ENCODE results near the gene KCNK7.

The KCNK7 gene

DNA sequence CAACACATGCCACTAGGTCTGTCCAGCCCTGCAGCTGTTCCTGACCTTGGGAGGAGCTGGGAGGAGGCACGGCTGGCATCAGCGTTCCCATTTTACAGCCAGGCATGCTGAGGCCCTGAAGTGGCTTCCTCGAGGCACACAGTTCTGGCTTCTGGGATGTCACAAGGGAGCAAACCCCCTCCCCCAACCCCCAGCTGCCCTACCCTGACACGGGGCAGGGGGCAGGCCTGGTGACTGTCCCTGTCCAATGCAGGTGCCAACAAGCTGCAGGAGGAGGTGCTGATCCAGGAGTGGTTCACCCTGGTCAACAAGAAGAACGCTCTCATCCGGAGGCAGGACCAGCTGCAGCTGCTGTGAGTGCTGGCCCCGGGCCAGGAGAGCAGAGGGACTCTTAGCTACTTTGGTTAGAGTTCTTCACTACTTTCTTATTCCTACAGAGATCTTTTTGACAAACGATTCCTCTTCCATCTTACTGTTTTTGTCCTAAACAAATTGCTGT lies 5.3 kb downstream of the KCNK7 start:
- Mint-ChIP-seq H3K27ac (peak overlapping the region; percentile 43), H3K36me3 (no peaks in the 10 kb centered on the region), H3K9me3 (ENCODE audit: low read depth) (no peaks in the 10 kb centered on the region), H3K4me1 (ENCODE audit: low read depth) (peaks cover 31% of the 10 kb centered on the region), H3K4me3 (no peak overlapping the region), H3K27me3 (no peaks in the 10 kb centered on the region)

DNA sequence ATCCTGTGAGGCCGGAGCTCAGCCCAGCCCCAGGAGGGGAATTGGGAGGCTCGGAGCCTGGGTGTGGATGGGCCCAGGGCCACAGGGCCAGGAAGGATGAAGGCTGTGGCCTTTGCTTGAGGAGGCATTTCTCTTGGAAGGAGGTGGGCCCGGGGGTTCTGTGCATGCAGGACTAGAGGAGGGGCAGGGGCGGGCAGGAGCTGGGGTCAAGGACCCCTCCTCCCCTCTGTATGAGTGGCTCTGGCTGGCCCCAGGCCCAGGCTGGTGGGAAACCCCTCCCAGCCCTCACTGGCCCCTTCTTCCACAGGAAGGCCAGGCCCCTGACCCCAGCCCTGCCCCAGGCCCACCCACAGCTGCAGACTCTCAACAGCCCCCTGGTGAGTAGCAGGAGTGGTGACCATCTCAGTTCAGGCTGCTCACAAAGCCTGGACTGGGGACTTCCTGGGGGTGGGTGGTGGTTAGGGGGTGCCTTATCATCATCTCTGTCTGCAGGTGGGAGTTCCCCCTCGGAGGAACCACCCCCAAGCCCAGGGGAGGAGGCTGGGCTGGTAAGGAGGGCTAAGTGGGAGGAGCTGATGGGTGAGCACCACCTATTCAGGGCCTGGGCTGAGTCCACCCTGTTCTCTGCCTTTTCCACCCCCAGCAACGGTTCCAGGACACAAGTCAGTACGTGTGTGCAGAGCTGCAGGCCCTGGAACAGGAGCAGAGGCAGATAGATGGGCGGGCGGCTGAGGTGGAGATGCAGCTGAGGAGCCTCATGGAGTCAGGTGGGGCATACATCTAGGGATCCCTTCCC lies 6.0 kb downstream of the KCNK7 start:
- no peaks in the 10 kb centered on the region for H3K9me3 Mint-ChIP-seq (ENCODE audit: low read depth)
- H3K27me3 Mint-ChIP-seq = no peaks in the 10 kb centered on the region
- peaks cover 27% of the 10 kb centered on the region for H3K4me1 Mint-ChIP-seq (ENCODE audit: low read depth)
- H3K36me3 Mint-ChIP-seq = no peaks in the 10 kb centered on the region
- no peak overlapping the region for H3K4me3 Mint-ChIP-seq
- peak overlapping the region; percentile 83 for H3K27ac Mint-ChIP-seq

DNA sequence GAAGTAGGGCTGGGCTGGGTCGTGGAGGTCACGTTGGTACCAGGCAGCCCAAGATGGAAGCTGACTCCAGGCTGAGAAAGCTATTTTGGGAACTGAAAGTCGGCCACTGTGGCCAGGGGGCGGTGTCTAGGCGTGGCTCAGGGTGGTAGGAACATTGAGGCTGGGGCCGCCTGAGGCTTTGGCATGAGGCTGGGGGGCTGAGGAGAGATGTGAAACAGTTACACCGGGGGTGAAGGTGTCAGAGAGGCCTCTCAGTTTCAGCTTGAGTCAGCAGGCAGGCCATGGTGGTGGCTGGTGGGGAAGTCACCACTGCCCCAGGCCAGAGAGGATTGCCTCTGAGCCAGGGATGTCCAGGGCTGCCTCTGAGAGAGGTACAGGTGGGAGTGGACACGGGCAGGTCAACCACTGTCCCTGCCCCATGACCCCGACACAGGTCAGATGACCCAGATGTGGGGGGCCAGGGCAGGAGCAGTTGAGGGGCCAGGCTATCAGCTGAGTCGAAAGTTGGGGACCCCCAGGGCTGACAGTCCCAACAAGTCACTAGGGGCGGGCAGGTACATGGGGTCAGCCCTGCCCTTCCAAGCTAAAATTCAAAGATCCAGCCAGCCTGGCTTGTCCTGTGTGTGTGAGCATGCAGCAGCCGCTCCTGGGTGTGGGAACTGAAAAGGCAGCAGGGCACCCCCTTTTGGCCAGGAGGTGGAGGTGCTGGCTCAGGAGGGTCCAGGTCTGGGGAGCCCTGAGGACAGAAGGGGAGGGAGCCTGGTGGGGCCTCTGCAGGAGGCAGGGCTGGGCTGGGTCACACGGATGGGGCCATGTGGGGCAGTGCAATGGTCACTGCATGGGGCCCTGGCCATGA lies 7.2 kb downstream of the KCNK7 start:
- Mint-ChIP-seq H3K9me3 (ENCODE audit: low read depth) (no peaks in the 10 kb centered on the region), H3K4me1 (ENCODE audit: low read depth) (peaks cover 27% of the 10 kb centered on the region), H3K27ac (peak overlapping the region; percentile 83), H3K4me3 (peak overlapping the region; percentile 66), H3K27me3 (no peaks in the 10 kb centered on the region), H3K36me3 (no peaks in the 10 kb centered on the region)

DNA sequence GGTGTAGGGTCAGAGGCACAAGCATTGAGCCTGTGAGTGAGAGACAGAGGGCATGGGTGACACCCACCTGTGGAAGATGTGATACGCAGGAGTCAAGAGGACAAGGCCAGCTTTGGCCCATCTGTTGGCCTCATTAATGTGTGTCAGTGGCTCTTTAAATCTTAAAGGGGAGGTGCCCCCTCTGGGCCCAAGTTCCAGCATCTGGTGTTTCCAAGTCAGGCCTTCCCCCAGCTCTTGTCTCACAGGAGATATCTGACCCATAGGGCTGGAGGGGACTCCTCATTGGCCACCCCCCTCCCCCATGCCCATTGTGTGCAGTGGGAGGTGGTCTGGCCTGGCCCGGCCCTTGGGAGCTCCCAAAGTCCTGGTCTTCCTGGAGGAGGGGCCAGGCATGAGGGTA lies 8.9 kb downstream of the KCNK7 start:
- no peaks in the 10 kb centered on the region for H3K36me3 Mint-ChIP-seq
- H3K4me3 Mint-ChIP-seq = no peak overlapping the region
- no peaks in the 10 kb centered on the region for H3K27me3 Mint-ChIP-seq
- peak overlapping the region; percentile 28 for H3K27ac Mint-ChIP-seq
- peaks cover 27% of the 10 kb centered on the region for H3K4me1 Mint-ChIP-seq (ENCODE audit: low read depth)
- no peaks in the 10 kb centered on the region for H3K9me3 Mint-ChIP-seq (ENCODE audit: low read depth)

DNA sequence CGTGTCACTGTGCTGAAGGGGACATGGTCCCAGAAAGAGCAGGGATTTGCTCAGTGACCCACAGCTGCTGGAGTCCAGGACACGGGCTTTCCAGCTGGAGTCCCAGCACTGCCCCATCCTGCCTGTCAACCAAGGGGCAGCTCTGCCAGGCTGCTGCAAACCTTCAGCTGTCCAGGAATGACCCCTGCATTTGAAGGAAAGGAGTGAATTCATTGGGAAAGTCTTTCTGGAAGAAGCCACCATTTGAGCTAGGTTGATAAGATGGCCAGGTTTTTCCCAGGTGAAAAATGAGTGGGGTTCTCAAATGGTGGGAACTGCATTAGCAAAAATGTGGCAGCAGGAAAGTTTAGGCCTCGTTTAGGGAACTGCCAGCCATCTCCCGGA lies 9.4 kb downstream of the KCNK7 start:
- H3K4me3 Mint-ChIP-seq = no peak overlapping the region
- peak overlapping the region; percentile 28 for H3K27ac Mint-ChIP-seq
- peaks cover 27% of the 10 kb centered on the region for H3K4me1 Mint-ChIP-seq (ENCODE audit: low read depth)
- no peaks in the 10 kb centered on the region for H3K27me3 Mint-ChIP-seq
- no peaks in the 10 kb centered on the region for H3K36me3 Mint-ChIP-seq
- no peaks in the 10 kb centered on the region for H3K9me3 Mint-ChIP-seq (ENCODE audit: low read depth)

DNA sequence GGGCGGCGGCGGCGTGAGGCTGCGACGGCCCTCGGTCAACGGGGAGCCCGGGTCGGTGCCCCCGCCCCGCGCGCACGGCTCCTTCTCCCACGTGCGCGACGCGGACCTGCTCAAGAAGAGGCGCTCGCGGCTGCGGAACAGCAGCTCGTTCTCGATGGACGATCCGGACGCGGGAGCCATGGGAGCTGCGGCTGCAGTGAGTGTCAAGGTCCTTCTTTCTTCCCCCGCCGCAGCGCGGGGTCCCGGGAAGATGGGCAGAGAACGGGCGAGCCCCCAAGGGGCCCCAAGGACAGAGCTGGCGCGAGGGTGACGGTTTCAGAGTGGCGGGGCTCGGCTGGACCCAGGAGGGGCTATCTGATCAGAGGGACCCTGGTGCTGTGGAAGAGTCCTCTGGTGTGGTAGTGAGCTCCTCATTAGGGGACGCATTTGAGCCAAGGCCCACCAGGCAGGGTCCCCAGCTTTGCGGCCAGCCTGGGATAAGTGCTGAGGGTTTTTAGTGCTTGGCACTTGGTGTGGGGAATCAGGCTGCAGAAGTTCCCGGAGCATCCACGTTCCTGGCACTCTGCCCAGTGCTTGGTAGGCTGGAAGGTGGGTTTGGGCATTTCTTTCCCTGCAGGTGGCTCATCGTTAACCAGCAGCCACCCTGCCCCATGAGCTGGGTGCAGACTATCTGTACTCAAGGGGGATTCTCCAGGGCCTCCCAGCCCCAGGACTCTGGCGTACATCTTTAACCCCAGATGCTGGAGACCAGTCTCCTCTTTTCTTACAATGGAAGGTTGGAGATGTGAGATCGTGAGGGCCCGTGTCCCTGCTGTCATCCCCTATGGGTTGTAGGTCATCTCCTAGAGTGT lies 10.0 kb downstream of the KCNK7 start:
- Mint-ChIP-seq H3K4me1 (ENCODE audit: low read depth) (peaks cover 27% of the 10 kb centered on the region), H3K36me3 (no peaks in the 10 kb centered on the region), H3K4me3 (no peak overlapping the region), H3K9me3 (ENCODE audit: low read depth) (no peaks in the 10 kb centered on the region), H3K27ac (no peak overlapping the region), H3K27me3 (no peaks in the 10 kb centered on the region)

DNA sequence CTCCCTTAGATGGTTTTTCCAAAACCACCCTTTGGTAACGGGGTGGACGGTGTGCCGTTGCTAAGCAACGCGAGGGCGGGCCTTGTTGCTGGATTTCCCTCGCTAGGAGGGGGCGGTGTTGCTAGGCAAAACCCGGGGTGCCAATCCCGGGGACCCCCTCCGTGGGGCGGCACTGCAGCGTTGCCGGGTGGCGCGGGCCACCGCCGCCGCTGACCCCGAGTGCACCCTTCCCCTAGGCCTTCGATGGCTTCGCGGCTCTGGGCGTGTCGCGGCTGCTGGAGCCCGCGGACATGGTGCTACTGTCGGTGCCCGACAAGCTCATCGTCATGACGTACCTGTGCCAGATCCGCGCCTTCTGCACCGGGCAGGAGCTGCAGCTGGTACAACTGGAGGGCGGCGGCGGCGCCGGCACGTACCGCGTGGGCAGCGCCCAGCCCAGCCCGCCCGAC lies 10.9 kb downstream of the KCNK7 start:
- Mint-ChIP-seq H3K4me1 (ENCODE audit: low read depth) (peaks cover 26% of the 10 kb centered on the region), H3K36me3 (no peaks in the 10 kb centered on the region), H3K27ac (no peak overlapping the region), H3K27me3 (no peaks in the 10 kb centered on the region), H3K4me3 (no peak overlapping the region), H3K9me3 (ENCODE audit: low read depth) (no peaks in the 10 kb centered on the region)

DNA sequence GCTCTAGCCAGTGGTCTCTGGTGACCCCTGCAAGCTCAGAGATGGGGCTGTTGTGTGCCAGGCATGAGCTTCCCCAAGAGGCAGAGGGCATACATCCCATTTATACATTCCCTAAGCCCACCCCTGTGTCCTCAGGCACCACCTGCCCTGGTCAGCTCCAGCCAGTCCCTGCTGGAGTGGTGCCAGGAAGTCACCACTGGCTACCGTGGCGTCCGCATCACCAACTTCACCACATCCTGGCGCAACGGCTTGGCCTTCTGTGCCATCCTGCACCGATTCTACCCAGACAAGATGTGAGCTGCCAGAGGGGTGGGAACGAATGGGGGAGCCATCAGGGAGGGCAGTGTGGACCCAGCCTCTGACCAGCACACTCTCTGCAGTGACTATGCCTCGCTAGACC lies 11.5 kb downstream of the KCNK7 start:
- H3K4me3 Mint-ChIP-seq = no peak overlapping the region
- no peak overlapping the region for H3K27ac Mint-ChIP-seq
- H3K4me1 Mint-ChIP-seq (ENCODE audit: low read depth) = peaks cover 23% of the 10 kb centered on the region
- no peaks in the 10 kb centered on the region for H3K27me3 Mint-ChIP-seq
- H3K9me3 Mint-ChIP-seq (ENCODE audit: low read depth) = no peaks in the 10 kb centered on the region
- H3K36me3 Mint-ChIP-seq = no peaks in the 10 kb centered on the region

DNA sequence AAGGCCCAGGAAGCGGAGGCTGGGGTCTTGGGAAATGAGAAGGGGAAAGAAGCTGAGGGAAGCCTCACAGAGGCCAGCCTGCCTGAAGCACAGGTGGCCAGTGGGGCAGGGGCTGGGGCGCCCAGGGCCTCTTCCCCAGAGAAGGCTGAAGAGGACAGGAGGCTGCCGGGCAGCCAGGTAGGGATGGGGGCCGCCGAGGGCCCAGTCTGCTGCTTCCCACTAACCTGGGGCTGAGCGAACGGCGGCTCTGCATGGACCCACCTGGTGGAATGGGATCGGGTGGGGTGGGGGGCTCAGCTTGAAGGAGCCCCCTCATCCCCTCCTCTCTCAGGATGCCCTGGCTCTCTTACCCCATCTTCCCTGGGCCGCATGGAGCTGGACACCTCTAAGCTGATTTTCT lies 12.0 kb downstream of the KCNK7 start:
- no peaks in the 10 kb centered on the region for H3K9me3 Mint-ChIP-seq (ENCODE audit: low read depth)
- H3K36me3 Mint-ChIP-seq = no peaks in the 10 kb centered on the region
- H3K27ac Mint-ChIP-seq = no peak overlapping the region
- H3K27me3 Mint-ChIP-seq = no peaks in the 10 kb centered on the region
- no peak overlapping the region for H3K4me3 Mint-ChIP-seq
- peaks cover 20% of the 10 kb centered on the region for H3K4me1 Mint-ChIP-seq (ENCODE audit: low read depth)

DNA sequence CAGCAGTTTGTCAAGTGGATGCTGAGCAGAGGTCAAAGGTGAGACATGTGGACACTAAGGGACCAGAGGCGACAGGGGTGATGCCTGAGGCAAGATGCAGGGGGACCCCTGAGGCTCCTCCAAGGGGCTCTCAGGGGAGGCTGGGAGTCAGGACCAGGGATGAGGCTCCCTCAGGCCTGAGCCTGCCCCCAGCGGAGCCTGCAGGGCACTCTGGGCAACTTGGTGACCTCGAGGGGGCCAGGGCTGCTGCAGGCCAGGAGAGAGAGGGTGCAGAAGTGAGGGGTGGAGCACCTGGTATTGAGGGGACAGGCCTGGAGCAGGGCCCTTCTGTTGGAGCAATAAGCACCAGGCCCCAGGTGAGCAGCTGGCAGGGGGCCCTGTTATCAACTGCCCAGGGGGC lies 13.7 kb downstream of the KCNK7 start:
- H3K27ac Mint-ChIP-seq = no peak overlapping the region
- no peaks in the 10 kb centered on the region for H3K36me3 Mint-ChIP-seq
- H3K4me1 Mint-ChIP-seq (ENCODE audit: low read depth) = peaks cover 17% of the 10 kb centered on the region
- no peaks in the 10 kb centered on the region for H3K27me3 Mint-ChIP-seq
- H3K4me3 Mint-ChIP-seq = no peak overlapping the region
- H3K9me3 Mint-ChIP-seq (ENCODE audit: low read depth) = no peaks in the 10 kb centered on the region

DNA sequence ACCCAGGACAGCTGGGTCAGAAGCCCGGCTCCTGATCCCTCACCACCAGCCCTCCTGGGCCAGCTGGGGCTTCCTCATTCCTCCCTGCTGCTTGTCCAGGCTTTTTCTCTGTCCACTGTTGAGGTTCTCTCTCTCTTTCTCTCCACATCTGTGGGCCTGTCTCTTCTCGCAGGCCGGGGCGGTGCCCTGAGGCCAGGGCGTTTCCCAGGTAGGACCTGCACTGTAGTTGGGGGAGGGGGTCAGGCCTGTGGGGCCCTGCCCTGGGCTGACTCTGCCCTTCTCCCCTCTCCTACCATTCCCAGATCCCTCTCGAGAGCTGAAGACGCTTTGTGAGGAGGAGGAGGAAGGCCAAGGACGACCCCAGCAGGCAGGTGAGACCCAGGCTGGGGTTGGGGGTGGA lies 14.8 kb downstream of the KCNK7 start:
- H3K36me3 Mint-ChIP-seq = no peaks in the 10 kb centered on the region

DNA sequence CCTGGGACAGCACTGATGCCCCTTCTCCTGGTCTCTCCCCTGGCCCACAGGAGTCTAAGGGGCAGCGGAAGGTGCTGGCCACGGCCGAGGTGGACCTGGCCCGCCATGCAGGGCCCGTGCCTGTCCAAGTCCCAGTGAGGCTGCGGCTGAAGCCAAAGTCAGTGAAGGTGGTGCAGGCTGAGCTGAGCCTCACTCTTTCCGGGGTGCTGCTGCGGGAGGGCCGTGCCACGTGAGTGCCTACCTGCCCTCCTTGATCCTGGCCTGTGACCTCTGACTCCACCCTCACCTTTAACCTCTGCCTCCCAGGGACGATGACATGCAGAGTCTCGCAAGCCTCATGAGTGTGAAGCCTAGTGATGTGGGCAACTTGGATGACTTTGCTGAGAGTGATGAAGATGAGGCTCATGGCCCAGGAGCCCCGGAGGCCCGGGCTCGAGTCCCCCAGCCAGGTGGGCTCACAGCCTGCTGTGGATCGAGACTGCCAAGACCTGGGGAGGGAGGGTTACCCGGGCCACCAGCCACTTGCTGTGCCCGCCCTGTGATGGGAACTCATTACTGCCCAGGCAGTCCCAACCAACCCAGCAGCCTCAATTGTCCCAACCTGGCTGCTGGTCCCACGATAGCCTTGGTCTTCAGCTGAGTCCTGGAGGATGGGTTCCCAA lies 15.4 kb downstream of the KCNK7 start:
- Mint-ChIP-seq H3K27ac (no peak overlapping the region), H3K27me3 (no peaks in the 10 kb centered on the region), H3K9me3 (ENCODE audit: low read depth) (no peaks in the 10 kb centered on the region), H3K4me1 (ENCODE audit: low read depth) (peaks cover 22% of the 10 kb centered on the region), H3K36me3 (no peaks in the 10 kb centered on the region), H3K4me3 (no peak overlapping the region)

More for the DNA sequence above, 14.8 kb downstream of the KCNK7 start:
- Mint-ChIP-seq H3K9me3 (ENCODE audit: low read depth) (no peaks in the 10 kb centered on the region), H3K27me3 (no peaks in the 10 kb centered on the region), H3K4me3 (no peak overlapping the region), H3K4me1 (ENCODE audit: low read depth) (peaks cover 17% of the 10 kb centered on the region), H3K27ac (no peak overlapping the region)

DNA sequence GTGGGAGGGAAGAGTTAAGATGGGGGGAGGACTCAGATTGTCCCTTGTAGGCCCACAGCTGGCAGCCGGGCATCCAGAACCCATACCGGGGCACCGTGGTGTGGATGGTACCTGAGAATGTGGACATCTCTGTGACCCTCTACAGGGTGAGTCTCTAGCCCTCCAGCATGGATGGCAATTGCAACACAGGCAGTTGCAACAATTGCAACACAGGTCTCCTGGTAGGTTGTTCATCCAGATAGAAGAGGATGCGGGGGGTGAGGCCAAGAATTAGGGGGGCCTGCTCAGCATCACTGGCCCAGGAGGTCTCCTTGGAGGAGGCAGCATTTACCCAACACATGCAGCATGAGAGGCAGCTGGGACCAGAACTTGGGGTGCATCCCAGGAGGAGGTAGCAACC lies 16.3 kb downstream of the KCNK7 start:
- peaks cover 26% of the 10 kb centered on the region for H3K4me1 Mint-ChIP-seq (ENCODE audit: low read depth)
- H3K36me3 Mint-ChIP-seq = no peaks in the 10 kb centered on the region
- H3K27me3 Mint-ChIP-seq = no peaks in the 10 kb centered on the region
- no peaks in the 10 kb centered on the region for H3K9me3 Mint-ChIP-seq (ENCODE audit: low read depth)
- H3K4me3 Mint-ChIP-seq = no peak overlapping the region
- H3K27ac Mint-ChIP-seq = no peak overlapping the region

DNA sequence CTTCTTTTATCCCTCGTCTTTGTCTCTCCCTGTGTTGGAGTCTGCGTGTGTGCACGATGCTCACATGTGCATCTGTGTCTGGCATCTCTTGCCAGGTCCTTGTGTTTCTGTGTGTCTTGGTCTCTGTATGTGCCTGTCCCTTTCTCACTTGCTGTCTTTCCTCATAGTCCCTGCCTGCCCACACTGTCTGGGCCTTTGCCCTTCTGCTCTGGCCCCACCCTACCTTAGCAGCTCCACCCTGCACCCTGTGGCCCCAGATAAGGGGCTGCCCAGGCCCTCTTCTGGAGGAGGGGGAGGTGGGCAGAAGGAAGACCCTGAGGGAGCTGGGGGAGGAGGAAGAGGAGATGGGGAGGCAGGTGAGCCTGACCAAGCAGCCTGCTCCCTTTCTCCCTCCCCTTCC lies 16.9 kb downstream of the KCNK7 start:
- Mint-ChIP-seq H3K27ac (peak overlapping the region; percentile 76), H3K9me3 (ENCODE audit: low read depth) (no peaks in the 10 kb centered on the region), H3K36me3 (no peaks in the 10 kb centered on the region), H3K4me3 (peak overlapping the region; percentile 68), H3K27me3 (no peaks in the 10 kb centered on the region), H3K4me1 (ENCODE audit: low read depth) (peaks cover 30% of the 10 kb centered on the region)

Measured in activated naive CD8-positive, alpha-beta T cell (primary cell).